Heart left ventricle (tissue), 16 donors: ENCODE results near the gene KDM4D. TPM values are rescaled to one million over a fixed set of nuclear protein-coding genes. Genes with fewer than 3 reads are reported as not detected.

Source experiments
- ATAC-seq, 4 donors: fragments of 200-7000 bp; cut with Tn5 transposase; one replicate each; pipeline ENCODE4 v1.9.1; 2020 to 2022; ENCODE audit warnings: moderate library complexity in 4 of 4, mild to moderate bottlenecking in 3 of 4, moderate number of reproducible peaks in 1 of 4
- DNase-seq, 5 donors: peaks; one replicate each; pipeline ENCODE4 v3.0.0-alpha.2; 2020
- H3K27ac ChIP-seq, 12 donors: fragments of 200-600 bp; sonication (generic) in 4 of 12; one replicate each; pipeline versions ENCODE4 v1.5.0 to v1.8.0; 2016 to 2022; ENCODE audit warnings: mild to moderate bottlenecking in 2 of 12
- H3K27me3 ChIP-seq, 9 donors: fragments of 200-600 bp; sonication (generic) in 2 of 9; one replicate each; pipeline versions ENCODE4 v1.5.1 to v1.8.0; 2016 to 2022; ENCODE audit warnings: mild to moderate bottlenecking in 3 of 9
- H3K36me3 ChIP-seq, 9 donors: fragments of 200-600 bp; sonication (generic) in 2 of 9; one replicate each; pipeline versions ENCODE4 v1.5.0 to v1.8.0; 2018 to 2022; ENCODE audit warnings: mild to moderate bottlenecking in 2 of 9
- H3K4me1 ChIP-seq, 12 donors: fragments of 200-600 bp; sonication (generic) in 4 of 12; one replicate each; pipeline versions ENCODE4 v1.5.0 to v1.8.0; 2016 to 2022; ENCODE audit warnings: mild to moderate bottlenecking in 3 of 12
- H3K4me3 ChIP-seq, 12 donors: fragments of 200-600 bp; sonication (generic) in 4 of 12; one replicate each; pipeline versions ENCODE4 v1.5.0 to v1.8.0; 2017 to 2022; ENCODE audit warnings: mild to moderate bottlenecking in 9 of 12, moderate library complexity in 4 of 12
- H3K9me3 ChIP-seq, 12 donors: fragments of 200-600 bp; sonication (generic) in 4 of 12; one replicate each; pipeline versions ENCODE4 v1.5.0 to v1.8.0; 2016 to 2022; ENCODE audit warnings: mild to moderate bottlenecking in 1 of 12
- CTCF ChIP-seq, 12 donors: fragments of 200-600 bp; sonication (generic) in 4 of 12; IDR thresholded peaks; one replicate each; pipeline versions ENCODE4 v1.5.0 to v1.8.0; 2018 to 2022; ENCODE audit warnings: antibody characterized with exemption in 12 of 12, mild to moderate bottlenecking in 5 of 12
- POLR2A ChIP-seq, 2 donors: fragments of 450-650 bp; IDR thresholded peaks; one replicate each; pipeline ENCODE4 v1.6.1; 2017; ENCODE audit warnings: antibody characterized with exemption in 2 of 2, mild to moderate bottlenecking in 2 of 2, moderate library complexity in 2 of 2
- WGBS, 4 donors: extraction: QIAGEN DNeasy Blood & Tissue Kit in 2 of 4; methylation state at CpG; one replicate each; pipeline versions ENCODE4 v1.1.5 to v1.1.7; 2013 to 2018; 5-methylcytosine and 5-hydroxymethylcytosine counted together
- intact Hi-C, 10 donors: fragments of 100-400 bp; cut with DNase I; formaldehyde crosslinking; loops; one replicate each; pipeline versions ENCODE4 v1.11.1 to v1.14.2; 2022
- polyA plus RNA-seq, 2 donors: library from polyadenylated mRNA; stranded (reverse); fragments of 200-250 nt; gene quantifications; one replicate each; pipeline ENCODE4 v1.2.3, GENCODE V29; 2013
- total RNA-seq, 9 donors: library from RNA; depleted of rRNA in 2 of 9; stranded (reverse); fragments of >200 nt in 2 of 9; fragmentation: NEBNext Ultra II Directional in 3 of 9; extraction: Animal tissue kit (Norgen Biotek cat#: 25700) in 3 of 9; gene quantifications; one replicate each; pipeline versions ENCODE4 v1.1.0 to v1.2.4, GENCODE V29; 2016 to 2023
- donor health status: ischemic (EF 13 %, LVEDD 7.1; RV severe dilation, severe dysfunction).
- donor health status: healthy with polysubstance abuse.
- donor health status: DM: no; HTN: yes; CAD: no.
- donor health status: DM: no; HTN: no; CAD: no.
- donor health status: ischemic (EF 25% LVEDD 6.9; RV normal size, moderate dysfunction).
- donor health status: ischemic (EF 25% LVEDD 5.7; RV mildly dilated, moderate dysfunction).
- donor health status: healthy.
- donor health status: DM: yes; HTN: yes; CAD: no.
- donor health status: ischemic (EF 35%, LVEDD 5.7; RV mildly dilated, moderate dysfunction).
- donor health status: nonischemic (EF 11% LVEDD 7.7; RV severe dilation, severe dysfunction).
- donor health status: DM: yes; HTN: yes; CAD: no.
- donor health status: PGD.
- donor health status: ischemic (EF 29% LVEDD 5.4; RV normal size, mild dysfunction).
- donor health status: nonischemic (EF 23%, LVEDD 6.1; RV moderate dilation, normal function).

Gene KDM4D
- total and polyA plus RNA-seq, 11 donors = 0.19 to 1.3 (median 0.88) TPM; not detected in 1

DNA sequence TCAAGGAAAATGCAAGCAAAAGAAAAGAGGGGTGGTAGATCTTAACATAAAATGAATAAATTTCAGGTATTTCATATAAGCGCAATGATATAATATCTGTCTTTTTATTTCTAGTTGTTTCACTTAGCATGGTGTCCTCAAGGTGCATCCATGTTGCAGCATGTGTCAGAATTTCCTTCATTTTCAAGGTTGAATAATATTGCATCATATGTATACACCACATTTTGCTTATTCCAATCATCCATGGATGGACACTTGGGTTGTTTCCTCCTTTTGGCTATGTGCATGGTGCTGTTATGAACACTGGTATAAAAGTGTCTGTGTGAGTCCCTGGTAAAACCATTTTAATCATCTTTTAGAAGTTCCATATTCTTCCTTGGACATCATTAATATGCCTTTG, 68.7 kb downstream of the KDM4D start:
- Histone ChIP-seq H3K4me1 (no peaks in the 10 kb centered on the region), H3K27me3 (peaks cover 4 to 38% (median 10%) of the 10 kb centered on the region in 9 donors), H3K4me3 (no peak overlapping the region), H3K9me3 (no peaks in the 10 kb centered on the region), H3K36me3 (no peaks in the 10 kb centered on the region), H3K27ac (no peak overlapping the region)
- WGBS, 4 donors = 91 to 100% (median 95%) methylated on average over 1 of the region's 1 CpG
- ATAC-seq (no peak), DNase-seq (no peak)
- intact Hi-C loops = no loop called here
- TF ChIP-seq CTCF (IDR thresholded peaks at IDR 0.05) (no peak), POLR2A (IDR thresholded peaks at IDR 0.05) (no peak)

- Histone ChIP-seq H3K36me3 (no peaks in the 10 kb centered on the region), H3K27me3 (peaks cover 0 to 31% (median 5%) of the 10 kb centered on the region in 9 donors), H3K27ac (no peak overlapping the region), H3K4me3 (no peak overlapping the region), H3K9me3 (no peaks in the 10 kb centered on the region), H3K4me1 (no peaks in the 10 kb centered on the region)
- 79 to 91% (median 85%) methylated on average over 3 of the region's 3 CpGs for WGBS, 4 donors
- TF ChIP-seq CTCF (IDR thresholded peaks at IDR 0.05) = no peak
- TF ChIP-seq POLR2A (IDR thresholded peaks at IDR 0.05) = no peak
- intact Hi-C loops = no loop called here
- ATAC-seq (no peak), DNase-seq (no peak)
These were observed 69.4 kb downstream of the KDM4D start for GRCh38 chr11:95042906-95043305.

DNA sequence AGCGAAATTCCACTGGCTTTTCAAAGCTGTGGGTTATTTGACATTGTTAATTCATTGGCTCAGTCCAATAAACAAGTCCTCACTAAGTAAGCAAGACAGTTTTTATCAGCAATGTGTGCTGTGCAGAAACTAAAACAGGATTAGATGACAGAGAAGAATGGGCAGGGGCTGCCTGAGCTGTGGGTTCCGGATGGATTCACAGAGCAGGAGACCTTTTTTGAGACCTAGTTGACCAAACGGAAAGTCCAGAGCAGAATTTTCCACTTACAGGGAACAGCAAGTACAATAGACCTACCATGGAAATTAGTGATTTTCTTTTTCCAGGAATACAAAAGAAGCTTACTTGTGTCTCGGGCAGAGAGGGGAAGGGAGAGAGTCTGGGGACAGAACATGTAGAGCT, 70.5 kb downstream of the KDM4D start:
- TF ChIP-seq CTCF (IDR thresholded peaks at IDR 0.05) (no peak), POLR2A (IDR thresholded peaks at IDR 0.05) (no peak)
- no peak overlapping the region for H3K27ac ChIP-seq
- DNase-seq = no peak
- H3K36me3 ChIP-seq = no peaks in the 10 kb centered on the region
- no peaks in the 10 kb centered on the region for H3K9me3 ChIP-seq
- ATAC-seq = no peak
- 68 to 78% (median 70%) methylated on average over 4 of the region's 4 CpGs for WGBS, 4 donors
- intact Hi-C loops = no loop called here
- H3K27me3 ChIP-seq = peaks cover 0 to 27% (median 4%) of the 10 kb centered on the region in 9 donors
- no peaks in the 10 kb centered on the region for H3K4me1 ChIP-seq
- no peak overlapping the region for H3K4me3 ChIP-seq

GRCh38 chr11:95045812-95046211, 72.3 kb downstream of the KDM4D start:
- Histone ChIP-seq H3K27me3 (peaks cover 0 to 27% (median 2%) of the 10 kb centered on the region in 9 donors), H3K36me3 (no peaks in the 10 kb centered on the region), H3K27ac (no peak overlapping the region), H3K9me3 (no peaks in the 10 kb centered on the region), H3K4me3 (no peak overlapping the region), H3K4me1 (no peaks in the 10 kb centered on the region)
- TF ChIP-seq POLR2A (IDR thresholded peaks at IDR 0.05) = no peak
- TF ChIP-seq CTCF (IDR thresholded peaks at IDR 0.05) = no peak
- DNase-seq = no peak
- no peak for ATAC-seq
- intact Hi-C loops = no loop called here

Other genes starting within 250 kb of the KDM4D start
- gene AMOTL1, start 205.4 kb upstream of the KDM4D start, total RNA-seq = 10 to 100 TPM; 24.4 to 76.0 (median 51.7) TPM
- gene AMOTL1, start 205.4 kb upstream of the KDM4D start, polyA plus RNA-seq = 1 to 10 TPM; 6.2 to 9.0 TPM
- 10 to 100 TPM; 54.4 to 81.8 (median 62.6) TPM for gene CWC15, start 153 bp upstream of the KDM4D start, total RNA-seq
- gene CWC15, start 153 bp upstream of the KDM4D start, polyA plus RNA-seq = 100 to 1,000 TPM in 1 of 2 donors, 10 to 100 TPM in 1; 71.4 to 118 TPM
- gene KDM4E, start 51.5 kb downstream of the KDM4D start, total RNA-seq = not detected
- gene KDM4E, start 51.5 kb downstream of the KDM4D start, polyA plus RNA-seq = not detected
- gene KDM4F, start 75.7 kb downstream of the KDM4D start, total RNA-seq = not detected
- gene KDM4F, start 75.7 kb downstream of the KDM4D start, polyA plus RNA-seq = not detected
- 10 to 100 TPM; 20.0 to 26.5 (median 23.4) TPM for gene SRSF8, start 93.2 kb downstream of the KDM4D start, total RNA-seq
- gene SRSF8, start 93.2 kb downstream of the KDM4D start, polyA plus RNA-seq = 10 to 100 TPM; 20.0 to 22.1 TPM
- 10 to 100 TPM in 8 of 9 donors, 1 to 10 TPM in 1; 9.7 to 28.5 (median 12.9) TPM for gene ENDOD1, start 116.1 kb downstream of the KDM4D start, total RNA-seq
- 10 to 100 TPM in 1 of 2 donors, 1 to 10 TPM in 1; 4.0 to 11.6 TPM for gene ENDOD1, start 116.1 kb downstream of the KDM4D start, polyA plus RNA-seq